Measurements from ENCODE around the gene ASXL1. TPM values are rescaled to one million over a fixed set of nuclear protein-coding genes. Genes with fewer than 3 reads are reported as not detected.
A peak's percentile ranks its signal among the peaks of the same experiment; 100 is the strongest.

Gene ASXL1
- total RNA-seq, 3 donors from 2014 or later (not counting 1 experiment from before 2014, with no cell fraction given): 106 to 125 (median 108) TPM

DNA sequence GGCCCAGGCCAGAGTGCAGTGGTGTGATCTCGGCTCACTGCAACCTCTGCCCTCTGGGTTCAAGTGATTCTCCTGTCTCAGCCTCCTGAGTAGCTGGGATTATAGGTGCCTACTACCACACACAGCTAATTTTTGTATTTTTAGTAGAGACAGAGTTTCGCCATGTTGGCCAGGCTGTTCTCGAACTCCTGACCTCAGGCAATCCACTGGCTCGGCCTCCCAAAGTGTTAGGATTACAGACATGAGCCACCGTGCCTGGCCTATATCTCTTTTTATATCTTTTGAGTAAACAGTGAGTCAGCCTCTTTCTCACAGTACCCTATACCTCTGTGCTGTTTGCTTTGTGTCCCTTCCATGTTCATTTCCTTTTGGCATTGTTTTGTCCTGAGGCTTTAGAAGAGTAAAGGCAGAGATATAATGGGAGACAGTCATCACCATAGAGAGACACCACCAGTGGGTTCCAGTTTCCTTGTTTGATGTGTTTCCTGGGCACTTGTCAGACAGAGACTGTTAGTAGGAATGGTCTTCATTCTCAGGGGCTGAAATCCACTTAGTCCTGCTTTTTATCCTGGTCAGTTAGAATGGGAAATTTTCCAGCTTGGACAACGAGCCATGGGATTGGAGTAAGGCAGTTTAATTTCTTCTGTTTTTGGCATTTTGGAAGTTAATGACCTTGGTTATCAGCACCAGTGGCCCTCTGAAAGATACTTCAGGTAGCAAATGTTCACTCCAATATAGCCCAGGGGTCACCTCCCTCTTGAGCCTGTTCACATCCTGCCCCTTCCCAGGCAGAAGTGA is 32.2 kb upstream of the ASXL1 start:
- H3K27ac Mint-ChIP-seq: peak overlapping the region in 1 of 2 donors; percentile 42
- intact Hi-C loops (cut with micrococcal nuclease): no loop called here

DNA sequence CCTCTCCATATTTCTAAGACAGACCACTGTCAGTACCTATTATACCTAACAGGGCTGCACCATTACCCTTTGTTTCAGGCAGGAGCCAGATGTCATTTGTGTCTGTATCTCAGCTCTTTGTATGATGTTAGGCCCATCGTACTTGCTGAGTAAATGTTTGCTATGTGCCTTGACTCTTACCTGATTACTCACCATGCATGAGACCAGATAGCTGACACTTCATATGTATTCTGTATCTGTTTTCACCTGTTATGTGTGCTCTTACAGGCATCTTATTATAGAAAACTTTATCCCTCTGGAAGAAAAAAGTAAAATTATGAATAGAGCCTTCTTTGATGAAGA is 31.7 kb upstream of the ASXL1 start:
- intact Hi-C loops (cut with micrococcal nuclease): no loop called here
- Mint-ChIP-seq H3K9me3 (no peaks in the 10 kb centered on the region), H3K4me3 (no peak overlapping the region), H3K36me3 (peaks cover under 1% of the 10 kb centered on the region), H3K4me1 (no peaks in the 10 kb centered on the region), H3K27me3 (ENCODE audit: low read depth in 2 of 2) (no peaks in the 10 kb centered on the region), H3K27ac (peak overlapping the region in 1 of 2 donors; percentile 42)
- Histone ChIP-seq H3K36me3 (ENCODE audit: control insufficient read depth, insufficient read depth, low read length) (peaks cover 31% of the 10 kb centered on the region), H3K27me3 (ENCODE audit: control insufficient read depth, insufficient read depth, low read length) (no peaks in the 10 kb centered on the region), H3K4me1 (ENCODE audit: control insufficient read depth, insufficient read depth, low read length) (no peaks in the 10 kb centered on the region), H3K27ac (ENCODE audit: low read length) (no peak overlapping the region), H3K9me3 (ENCODE audit: control insufficient read depth, insufficient read depth, low read length) (no peaks in the 10 kb centered on the region), H3K4me3 (ENCODE audit: low read length) (no peak overlapping the region)
- TF ChIP-seq, protein P1, sequence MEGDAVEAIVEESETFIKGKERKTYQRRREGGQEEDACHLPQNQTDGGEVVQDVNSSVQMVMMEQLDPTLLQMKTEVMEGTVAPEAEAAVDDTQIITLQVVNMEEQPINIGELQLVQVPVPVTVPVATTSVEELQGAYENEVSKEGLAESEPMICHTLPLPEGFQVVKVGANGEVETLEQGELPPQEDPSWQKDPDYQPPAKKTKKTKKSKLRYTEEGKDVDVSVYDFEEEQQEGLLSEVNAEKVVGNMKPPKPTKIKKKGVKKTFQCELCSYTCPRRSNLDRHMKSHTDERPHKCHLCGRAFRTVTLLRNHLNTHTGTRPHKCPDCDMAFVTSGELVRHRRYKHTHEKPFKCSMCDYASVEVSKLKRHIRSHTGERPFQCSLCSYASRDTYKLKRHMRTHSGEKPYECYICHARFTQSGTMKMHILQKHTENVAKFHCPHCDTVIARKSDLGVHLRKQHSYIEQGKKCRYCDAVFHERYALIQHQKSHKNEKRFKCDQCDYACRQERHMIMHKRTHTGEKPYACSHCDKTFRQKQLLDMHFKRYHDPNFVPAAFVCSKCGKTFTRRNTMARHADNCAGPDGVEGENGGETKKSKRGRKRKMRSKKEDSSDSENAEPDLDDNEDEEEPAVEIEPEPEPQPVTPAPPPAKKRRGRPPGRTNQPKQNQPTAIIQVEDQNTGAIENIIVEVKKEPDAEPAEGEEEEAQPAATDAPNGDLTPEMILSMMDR (IDR thresholded peaks at IDR 0.05): no peak
- ATAC-seq: no peak
- 93% methylated on average over 1 of the region's 1 CpG for WGBS (ENCODE audit: insufficient coverage)
- no peak for DNase-seq

More for the DNA sequence above, 32.2 kb upstream of the ASXL1 start:
- Histone ChIP-seq H3K9me3 (ENCODE audit: control insufficient read depth, insufficient read depth, low read length) (no peaks in the 10 kb centered on the region), H3K4me3 (ENCODE audit: low read length) (no peak overlapping the region), H3K36me3 (ENCODE audit: control insufficient read depth, insufficient read depth, low read length) (peaks cover 25% of the 10 kb centered on the region), H3K27ac (ENCODE audit: low read length) (no peak overlapping the region), H3K27me3 (ENCODE audit: control insufficient read depth, insufficient read depth, low read length) (no peaks in the 10 kb centered on the region), H3K4me1 (ENCODE audit: control insufficient read depth, insufficient read depth, low read length) (no peaks in the 10 kb centered on the region)
- no peaks in the 10 kb centered on the region for H3K27me3 Mint-ChIP-seq (ENCODE audit: low read depth in 2 of 2)
- no peak for DNase-seq
- H3K36me3 Mint-ChIP-seq: no peaks in the 10 kb centered on the region
- no peaks in the 10 kb centered on the region for H3K9me3 Mint-ChIP-seq
- H3K4me3 Mint-ChIP-seq: no peak overlapping the region
- 95% methylated on average over 5 of the region's 6 CpGs for WGBS (ENCODE audit: insufficient coverage)
- TF ChIP-seq, protein P1 (IDR thresholded peaks at IDR 0.05): no peak
- ATAC-seq: no peak
- no peaks in the 10 kb centered on the region for H3K4me1 Mint-ChIP-seq

DNA sequence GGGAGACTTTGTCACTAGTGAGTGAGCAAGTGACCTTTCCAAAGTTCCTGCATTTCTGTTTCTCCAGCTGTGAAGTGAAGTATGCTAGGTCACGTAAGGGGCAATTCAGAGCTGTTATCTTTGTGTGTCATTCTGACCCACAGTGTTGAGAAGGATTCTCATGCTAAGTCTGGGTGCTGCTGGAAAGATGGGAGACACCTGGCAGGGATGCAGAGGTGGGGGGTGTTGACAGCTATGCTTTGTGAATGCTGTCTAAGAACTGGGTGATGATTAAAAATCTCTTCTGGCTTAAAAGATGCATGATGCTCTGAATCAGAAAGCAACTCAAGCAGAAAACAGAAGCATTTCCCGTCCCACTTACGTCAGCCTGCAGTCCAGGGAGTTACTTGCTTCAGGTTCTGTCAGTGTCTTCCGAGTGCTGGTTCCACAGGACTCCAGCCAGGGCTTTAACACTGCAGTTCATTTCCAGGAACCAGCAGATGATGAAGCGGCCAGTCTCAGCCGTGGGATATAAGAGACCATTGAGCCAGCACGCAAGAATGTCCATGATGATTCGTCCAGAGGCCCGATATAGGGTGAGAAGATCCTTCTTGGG is 30.9 kb upstream of the ASXL1 start:
- H3K27ac ChIP-seq (ENCODE audit: low read length): no peak overlapping the region
- Mint-ChIP-seq H3K27me3 (ENCODE audit: low read depth in 2 of 2) (no peaks in the 10 kb centered on the region), H3K36me3 (peaks cover 8% of the 10 kb centered on the region), H3K9me3 (no peaks in the 10 kb centered on the region), H3K4me3 (no peak overlapping the region), H3K4me1 (no peaks in the 10 kb centered on the region), H3K27ac (peak overlapping the region in 1 of 2 donors; percentile 42)
- H3K36me3 ChIP-seq (ENCODE audit: control insufficient read depth, insufficient read depth, low read length): peaks cover 36% of the 10 kb centered on the region
- H3K4me3 ChIP-seq (ENCODE audit: low read length): no peak overlapping the region
- no peaks in the 10 kb centered on the region for H3K4me1 ChIP-seq (ENCODE audit: control insufficient read depth, insufficient read depth, low read length)
- TF ChIP-seq, protein P1 (IDR thresholded peaks at IDR 0.05): no peak
- H3K9me3 ChIP-seq (ENCODE audit: control insufficient read depth, insufficient read depth, low read length): no peaks in the 10 kb centered on the region
- intact Hi-C loops (cut with micrococcal nuclease): no loop called here
- no peaks in the 10 kb centered on the region for H3K27me3 ChIP-seq (ENCODE audit: control insufficient read depth, insufficient read depth, low read length)
- no peak for DNase-seq
- ATAC-seq: no peak
- WGBS (ENCODE audit: insufficient coverage): 98% methylated on average over 9 of the region's 9 CpGs
